Brain microvascular endothelial cell (primary cell): ENCODE data around the gene C8A.

Experiments
- DNase-seq: peaks from one replicate; pipeline ENCODE4 v3.0.0-alpha.2; 2020
- H3K27ac ChIP-seq: fragments of 250-450 bp; sonication (Bioruptor Pico); 2 replicates; pipeline ENCODE4 v1.5.1; 2020; ENCODE audit warnings: mild to moderate bottlenecking, moderate library complexity
- H3K27me3 ChIP-seq: fragments of 250-450 bp; sonication (Bioruptor Pico); replicated peaks from 2 replicates; pipeline ENCODE4 v1.5.1; 2020; ENCODE audit warnings: mild to moderate bottlenecking
- H3K36me3 ChIP-seq: fragments of 250-450 bp; sonication (Bioruptor Pico); replicated peaks from 2 replicates; pipeline ENCODE4 v1.5.1; 2020; ENCODE audit warnings: mild to moderate bottlenecking
- H3K4me3 ChIP-seq: 2 replicates; pipeline ENCODE4 v1.5.1; 2011; ENCODE audit warnings: low read depth, mild to moderate bottlenecking, control low read depth, low read length, moderate library complexity
- CTCF ChIP-seq: IDR thresholded peaks from 2 replicates; pipeline ENCODE4 v1.5.1; 2011; ENCODE audit warnings: low read depth, mild to moderate bottlenecking, moderate library complexity, low read length, control low read depth, inconsistent platforms; ENCODE audit errors: missing control alignments
- in situ Hi-C: cut with HindIII; loops from 2 replicates; pipeline ENCODE4 v1.10.0; 2017; ENCODE audit warnings: low sequenced_read_pairs, low pct_ligation_motif_present

The C8A gene

GRCh38 chr1:56912325-56912724 lies 57.7 kb downstream of the C8A start:
- in situ Hi-C loops, result no loop called here
- no peaks in the 10 kb centered on the region for H3K36me3 ChIP-seq
- H3K27me3 ChIP-seq, result no peaks in the 10 kb centered on the region
- H3K4me3 ChIP-seq, result no peak overlapping the region
- DNase-seq, result no peak
- no peak overlapping the region for H3K27ac ChIP-seq
- no peak for TF ChIP-seq CTCF

- no peaks in the 10 kb centered on the region for H3K36me3 ChIP-seq
- H3K27me3 ChIP-seq, result no peaks in the 10 kb centered on the region
- no peak overlapping the region for H3K4me3 ChIP-seq
- TF ChIP-seq CTCF, result no peak
- no peak overlapping the region for H3K27ac ChIP-seq
- DNase-seq, result no peak
- in situ Hi-C loops, result no loop called here
Observed at GRCh38 chr1:56915960-56916359, 61.4 kb downstream of the C8A start.

GRCh38 chr1:56916630-56917029 lies 62.0 kb downstream of the C8A start:
- in situ Hi-C loops, result no loop called here

DNA sequence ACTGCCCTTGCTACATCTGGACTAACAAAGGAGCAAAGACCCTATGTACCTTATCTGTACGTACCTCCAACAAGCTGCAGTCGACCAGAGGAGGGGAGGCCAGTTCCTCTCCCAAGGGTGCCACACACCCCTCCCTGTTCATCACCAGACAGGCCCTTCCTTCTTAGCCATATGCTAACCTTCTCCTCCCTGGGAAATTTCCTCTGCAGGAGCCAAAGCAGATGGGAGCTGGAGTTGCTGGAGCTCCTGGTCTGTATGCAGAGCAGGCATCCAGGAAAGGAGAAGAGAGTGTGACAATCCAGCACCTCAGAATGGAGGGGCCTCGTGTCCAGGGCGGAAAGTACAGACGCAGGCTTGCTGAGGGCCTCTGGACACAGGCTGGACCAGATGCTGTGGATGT lies 62.8 kb downstream of the C8A start:
- H3K27me3 ChIP-seq, result no peaks in the 10 kb centered on the region
- H3K36me3 ChIP-seq, result no peaks in the 10 kb centered on the region
- no peak for TF ChIP-seq CTCF
- no peak overlapping the region for H3K4me3 ChIP-seq
- no peak for DNase-seq
- in situ Hi-C loops, result no loop called here
- H3K27ac ChIP-seq, result no peak overlapping the region

More at GRCh38 chr1:56916630-56917029, 62.0 kb downstream of the C8A start:
- H3K4me3 ChIP-seq, result no peak overlapping the region
- H3K27me3 ChIP-seq, result no peaks in the 10 kb centered on the region
- no peak overlapping the region for H3K27ac ChIP-seq
- TF ChIP-seq CTCF, result no peak
- no peak for DNase-seq
- no peaks in the 10 kb centered on the region for H3K36me3 ChIP-seq

DNA sequence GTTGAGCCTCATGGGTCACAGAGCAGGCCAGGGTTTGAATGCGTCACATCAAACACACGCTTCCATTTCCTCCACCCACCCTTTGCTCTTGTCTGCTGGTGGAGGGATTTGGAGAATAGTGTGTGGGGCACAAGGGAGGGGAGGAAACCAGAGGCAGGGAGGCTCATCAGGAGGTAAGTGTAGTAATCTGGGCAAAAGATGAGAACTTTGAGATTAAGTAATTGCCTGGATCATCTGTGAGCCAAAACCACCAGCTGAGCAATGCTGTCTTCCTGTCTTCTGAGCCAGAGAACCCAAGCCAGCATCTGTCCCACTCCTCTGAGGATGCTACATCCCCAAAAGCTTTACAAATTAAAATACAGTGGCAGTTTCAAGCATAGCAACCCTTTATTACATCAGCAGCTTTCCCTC lies 66.0 kb downstream of the C8A start:
- DNase-seq, result no peak

More for the DNA sequence above, 66.0 kb downstream of the C8A start:
- in situ Hi-C loops, result no loop called here
- Histone ChIP-seq H3K4me3 (no peak overlapping the region), H3K36me3 (no peaks in the 10 kb centered on the region), H3K27me3 (no peaks in the 10 kb centered on the region), H3K27ac (no peak overlapping the region)
- no peak for TF ChIP-seq CTCF
